GM23338 (cell line): ENCODE data around the gene SPECC1L. TPM values are rescaled to one million over a fixed set of nuclear protein-coding genes. Genes with fewer than 3 reads are reported as not detected.
"Not testable (repeated sequence)": the region's sequence is repeated elsewhere in the genome, so short reads cannot be mapped to it uniquely, and the experiment has no call there.

Source experiments
- ATAC-seq: fragments of 200-7000 bp; cut with Tn5 transposase; 3 replicates; pipeline ENCODE4 v1.9.1; 2020
- DNase-seq: peaks from one replicate; pipeline ENCODE4 v3.0.0-alpha.2; 2015; ENCODE audit warnings: low spot score
- H2AFZ ChIP-seq: fragments of 200-600 bp; sonication (generic); 2 replicates; pipeline ENCODE4 v1.8.0; 2016; ENCODE audit warnings: antibody characterized with exemption, mild to moderate bottlenecking, moderate library complexity
- H3F3A ChIP-seq: fragments of 200-600 bp; sonication (generic); replicated peaks from 2 replicates; pipeline ENCODE4 v1.8.0; 2017; ENCODE audit warnings: antibody characterized with exemption, mixed run types, low read depth
- H3K27ac ChIP-seq: fragments of 200-600 bp; sonication (generic); 2 replicates; pipeline ENCODE4 v1.6.1; 2016; ENCODE audit warnings: low read depth
- H3K27me3 ChIP-seq: fragments of 200-600 bp; sonication (generic); 2 replicates; pipeline ENCODE4 v1.8.0; 2016; ENCODE audit warnings: mild to moderate bottlenecking, mixed run types, moderate library complexity; ENCODE audit not compliant: insufficient read depth
- H3K36me3 ChIP-seq: fragments of 200-600 bp; sonication (generic); 2 replicates; pipeline ENCODE4 v1.8.0; 2016; ENCODE audit warnings: mild to moderate bottlenecking; ENCODE audit not compliant: insufficient read depth
- H3K4me1 ChIP-seq: fragments of 200-600 bp; sonication (generic); 2 replicates; pipeline ENCODE4 v1.8.0; 2016; ENCODE audit warnings: mild to moderate bottlenecking, moderate library complexity; ENCODE audit not compliant: insufficient read depth
- H3K4me2 ChIP-seq: fragments of 200-600 bp; sonication (generic); 2 replicates; pipeline ENCODE4 v1.7.1; 2017; ENCODE audit warnings: mixed run types
- H3K4me3 ChIP-seq: fragments of 200-600 bp; sonication (generic); 2 replicates; pipeline ENCODE4 v1.6.1; 2016; ENCODE audit warnings: mixed run types
- H3K79me2 ChIP-seq: fragments of 200-600 bp; sonication (generic); replicated peaks from 2 replicates; pipeline ENCODE4 v1.8.0; 2017; ENCODE audit warnings: mild to moderate bottlenecking; ENCODE audit not compliant: insufficient read depth
- H3K9me2 ChIP-seq: fragments of 200-600 bp; sonication (generic); 2 replicates; pipeline ENCODE4 v1.8.0; 2017; ENCODE audit not compliant: insufficient read depth
- H4K20me1 ChIP-seq: fragments of 200-600 bp; sonication (generic); replicated peaks from 2 replicates; pipeline ENCODE4 v1.8.0; 2017; ENCODE audit warnings: mild to moderate bottlenecking; ENCODE audit not compliant: insufficient read depth
- H3K27ac Mint-ChIP-seq: 2 replicates; pipeline ENCODE4 v1.8.0; 2020; ENCODE audit warnings: inconsistent platforms, mild to moderate bottlenecking, moderate library complexity, mixed read lengths
- H3K27me3 Mint-ChIP-seq: 3 replicates; pipeline ENCODE4 v1.8.0; 2022; ENCODE audit warnings: low read depth, mild to moderate bottlenecking, moderate library complexity, mixed read lengths, inconsistent platforms; ENCODE audit not compliant: insufficient read depth, poor library complexity
- H3K36me3 Mint-ChIP-seq: 3 replicates; pipeline ENCODE4 v1.8.0; 2021; ENCODE audit warnings: low read depth, mild to moderate bottlenecking, inconsistent platforms, moderate library complexity, mixed read lengths
- H3K4me1 Mint-ChIP-seq: 3 replicates; pipeline ENCODE4 v1.8.0; 2020; ENCODE audit warnings: mild to moderate bottlenecking, inconsistent platforms, mixed read lengths
- H3K4me3 Mint-ChIP-seq: 3 replicates; pipeline ENCODE4 v1.8.0; 2021; ENCODE audit warnings: moderate library complexity, mild to moderate bottlenecking, inconsistent platforms, mixed read lengths
- H3K9me3 Mint-ChIP-seq: 3 replicates; pipeline ENCODE4 v1.8.0; 2020; ENCODE audit warnings: moderate library complexity, mild to moderate bottlenecking, inconsistent platforms, mixed read lengths
- polyA plus RNA-seq: library from polyadenylated mRNA; unstranded; fragments of >200 nt; fragmentation: Nextera tagmentation; extraction: Ambion mirVana; gene quantifications from 2 replicates; pipeline ENCODE4 v1.2.1, GENCODE V29; 2016
- total RNA-seq: library from RNA; depleted of rRNA; stranded (reverse); fragments of >200 nt; shearing (Covaris generic); gene quantifications from 2 replicates; pipeline ENCODE4 v1.2.3, GENCODE V29; 2014

Gene SPECC1L
- total and polyA plus RNA-seq, 2 experiments from 2014 or later, result 24.3 to 44.7 TPM

DNA sequence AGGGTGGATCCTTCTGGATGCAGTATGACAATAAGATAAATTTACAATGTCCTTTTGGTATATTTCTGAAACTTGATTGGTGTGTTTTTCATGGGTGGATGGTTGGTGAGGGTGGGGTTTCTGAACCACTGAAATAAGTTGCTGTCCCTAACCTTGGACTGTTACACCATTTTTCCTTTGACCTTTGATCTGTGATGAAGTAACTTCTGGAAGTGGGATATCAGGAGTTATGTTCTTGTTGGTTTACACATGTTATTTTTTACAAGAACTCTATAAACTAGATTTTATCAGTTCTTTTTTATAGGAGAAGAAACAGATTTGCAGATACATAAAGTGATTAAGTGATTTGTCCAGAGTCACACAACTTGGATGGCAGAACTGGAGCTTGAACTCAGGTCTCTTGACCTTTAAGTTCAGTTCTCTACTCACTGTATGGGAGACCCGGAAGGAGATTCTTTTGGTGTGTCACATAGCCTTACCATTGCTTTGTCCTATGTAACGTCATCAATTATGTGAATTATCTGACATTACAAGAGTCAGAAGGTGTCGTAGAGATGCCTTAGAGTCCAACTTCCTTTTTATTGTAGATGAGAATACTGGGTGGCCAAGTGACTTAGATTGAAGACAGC, 21.7 kb downstream of the SPECC1L start:
- H4K20me1 ChIP-seq, result peaks cover 30% of the 10 kb centered on the region
- peaks cover 85% of the 10 kb centered on the region for H3K79me2 ChIP-seq
- not testable (repeated sequence) for H3K27me3 ChIP-seq, H3K27ac Mint-ChIP-seq, H3K36me3 ChIP-seq, H3K4me1 ChIP-seq, H3K4me3 ChIP-seq, DNase-seq, H3K4me2 ChIP-seq, H3F3A ChIP-seq, H3K27me3 Mint-ChIP-seq, H2AFZ ChIP-seq, ATAC-seq, H3K27ac ChIP-seq, H3K9me2 ChIP-seq, H3K4me3 Mint-ChIP-seq, H3K36me3 Mint-ChIP-seq, H3K9me3 Mint-ChIP-seq
- peaks cover 14% of the 10 kb centered on the region for H3K4me1 Mint-ChIP-seq

DNA sequence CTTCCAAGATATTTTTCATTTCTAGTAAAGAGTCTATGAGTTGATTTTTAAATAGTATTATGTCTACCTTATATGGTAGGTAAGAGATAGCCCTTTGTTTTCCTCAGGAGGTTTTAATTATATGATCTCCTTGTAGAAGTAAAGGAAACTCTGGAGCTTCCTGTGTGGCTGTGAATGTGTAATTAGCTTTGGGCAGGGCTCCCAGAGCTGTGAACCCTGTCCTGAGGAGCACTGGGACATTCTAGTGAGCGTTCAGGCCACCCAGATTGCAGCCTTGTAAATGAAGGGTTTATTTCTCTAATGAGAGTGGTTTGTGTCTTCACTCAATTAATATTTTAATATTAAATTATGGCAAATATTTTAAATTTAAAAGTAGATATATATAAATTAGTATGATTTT, 24.3 kb downstream of the SPECC1L start:
- not testable (repeated sequence) for ATAC-seq, H3K4me1 Mint-ChIP-seq, H3K4me3 ChIP-seq, DNase-seq, H3K36me3 ChIP-seq, H3K27ac Mint-ChIP-seq, H3K27me3 Mint-ChIP-seq, H3K4me1 ChIP-seq, H2AFZ ChIP-seq, H3K27me3 ChIP-seq, H3K9me3 Mint-ChIP-seq, H3K27ac ChIP-seq, H3K9me2 ChIP-seq, H3F3A ChIP-seq, H3K4me2 ChIP-seq, H3K36me3 Mint-ChIP-seq, H3K4me3 Mint-ChIP-seq
- H3K79me2 ChIP-seq, result peaks cover 83% of the 10 kb centered on the region
- peaks cover 21% of the 10 kb centered on the region for H4K20me1 ChIP-seq

DNA sequence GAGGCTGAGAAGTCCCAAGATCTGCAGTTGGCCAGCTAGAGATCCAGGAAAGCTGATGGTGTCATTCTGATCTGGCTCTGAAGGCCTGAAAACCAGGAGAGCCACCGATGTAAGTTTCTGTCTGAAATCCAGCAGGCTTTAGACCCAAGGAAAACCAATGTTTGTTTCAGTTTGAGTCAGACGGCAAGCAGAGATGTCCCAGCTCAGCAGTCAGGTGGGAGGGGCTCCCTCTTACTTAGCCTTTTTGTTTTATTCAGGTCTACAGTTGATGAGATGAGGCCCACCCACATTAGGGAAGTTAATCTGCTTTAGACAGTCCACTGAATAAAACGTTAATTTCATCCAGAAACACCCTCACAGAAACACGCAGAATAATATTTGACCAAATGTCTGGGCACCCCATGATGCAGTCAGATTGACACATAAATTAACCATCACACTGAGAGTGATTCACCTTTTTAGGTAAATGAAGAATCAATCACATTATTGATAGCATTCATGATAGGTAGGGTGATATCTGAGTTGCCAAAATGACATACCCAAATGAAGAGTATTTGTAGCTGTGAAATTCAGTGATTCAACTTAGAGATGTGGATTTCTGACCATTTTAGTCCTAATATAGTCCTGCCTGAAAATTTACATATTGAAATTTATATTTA, 28.0 kb downstream of the SPECC1L start:
- not testable (repeated sequence) for H3K4me1 ChIP-seq, H3K4me1 Mint-ChIP-seq, H3K27ac ChIP-seq, H3K4me2 ChIP-seq, H3K4me3 ChIP-seq, H2AFZ ChIP-seq, H3F3A ChIP-seq, ATAC-seq, H3K27me3 Mint-ChIP-seq, DNase-seq, H3K4me3 Mint-ChIP-seq, H3K9me2 ChIP-seq, H3K27ac Mint-ChIP-seq, H3K27me3 ChIP-seq, H3K9me3 Mint-ChIP-seq
- H3K36me3 ChIP-seq, result peaks cover 10% of the 10 kb centered on the region; the same call in 1 of the 2 replicates
- peaks cover 26% of the 10 kb centered on the region for H4K20me1 ChIP-seq
- peaks cover 80% of the 10 kb centered on the region for H3K79me2 ChIP-seq
- peaks cover 14% of the 10 kb centered on the region for H3K36me3 Mint-ChIP-seq

DNA sequence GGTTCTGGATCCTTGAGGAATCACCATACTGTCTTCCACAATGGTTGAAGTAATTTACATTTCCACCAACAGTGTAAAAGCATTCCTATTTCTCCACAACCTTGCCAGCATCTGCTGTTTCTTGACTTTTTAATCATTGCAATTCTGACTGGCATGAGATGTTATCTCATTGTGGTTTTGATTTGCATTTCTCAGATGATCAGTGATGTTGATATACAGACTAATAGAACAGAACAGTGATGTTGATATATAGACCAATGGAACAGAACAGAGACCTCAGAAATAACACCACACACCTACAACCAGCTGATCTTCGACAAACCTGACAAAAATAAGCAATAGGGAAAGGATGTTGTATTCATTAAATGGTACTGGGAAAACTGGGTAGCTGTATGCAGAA, 29.9 kb downstream of the SPECC1L start:
- not testable (repeated sequence) for ATAC-seq

More for the DNA sequence above, 29.9 kb downstream of the SPECC1L start:
- H3K27ac Mint-ChIP-seq, H3K4me2 ChIP-seq, H3K4me1 Mint-ChIP-seq, DNase-seq, H3K27me3 ChIP-seq, H2AFZ ChIP-seq, H3K27me3 Mint-ChIP-seq, H3K4me1 ChIP-seq, H3K4me3 Mint-ChIP-seq, H3K9me3 Mint-ChIP-seq, H3K9me2 ChIP-seq, H3F3A ChIP-seq, H3K27ac ChIP-seq, H3K4me3 ChIP-seq: not testable (repeated sequence)
- peaks cover 33% of the 10 kb centered on the region for H3K36me3 Mint-ChIP-seq
- Histone ChIP-seq H4K20me1 (peaks cover 30% of the 10 kb centered on the region), H3K79me2 (peaks cover 83% of the 10 kb centered on the region), H3K36me3 (peaks cover 22% of the 10 kb centered on the region; the same call in 1 of the 2 replicates)
